Fibroblast of lung (primary cell): ENCODE measurements around the gene CD300LF. TPM values are rescaled to one million over a fixed set of nuclear protein-coding genes. Genes with fewer than 3 reads are reported as not detected.

Experiments used
- DNase-seq, 2 donors: peaks; one replicate each; pipeline versions ENCODE4 v3.0.0 to v3.0.0-alpha.2; 2010; ENCODE audit warnings: low read depth in 2 of 2
- H2AFZ ChIP-seq: 2 replicates; pipeline ENCODE4 v1.5.1; 2012; ENCODE audit warnings: low read length, control low read depth, inconsistent platforms
- H3K27ac ChIP-seq: 2 replicates; pipeline ENCODE4 v1.5.1; 2011; ENCODE audit warnings: low read length, control low read depth; ENCODE audit not compliant: insufficient read depth
- H3K27me3 ChIP-seq: 2 replicates; pipeline ENCODE4 v1.5.1; 2011; ENCODE audit warnings: mild to moderate bottlenecking, low read length; ENCODE audit not compliant: control insufficient read depth, insufficient read depth
- H3K36me3 ChIP-seq: 2 replicates; pipeline ENCODE4 v1.5.1; 2011; ENCODE audit warnings: low read length; ENCODE audit not compliant: control insufficient read depth, insufficient read depth
- H3K4me1 ChIP-seq: 2 replicates; pipeline ENCODE4 v1.5.1; 2011; ENCODE audit warnings: low read length; ENCODE audit not compliant: control insufficient read depth, insufficient read depth; ENCODE audit errors: extremely low read depth
- H3K4me2 ChIP-seq: 2 replicates; pipeline ENCODE4 v1.5.1; 2011; ENCODE audit warnings: low read length, control low read depth; ENCODE audit not compliant: insufficient read depth; ENCODE audit errors: extremely low read depth
- H3K4me3 ChIP-seq, 4 experiments: fragments of 200-600 bp in 1 of 4; sonication (generic) in 1 of 4; replicated peaks in 1 of 4; 2 replicates each; pipeline ENCODE4 v1.5.1; 2011 to 2016; ENCODE audit warnings: low read length in 4 of 4, low read depth in 3 of 4, mild to moderate bottlenecking in 3 of 4, control low read depth in 2 of 4, inconsistent platforms in 1 of 4, mixed read lengths in 1 of 4; ENCODE audit not compliant: insufficient read depth in 1 of 4; ENCODE audit errors: control extremely low read depth in 1 of 4
- H3K79me2 ChIP-seq: 2 replicates; pipeline ENCODE4 v1.5.1; 2012; ENCODE audit warnings: mild to moderate bottlenecking, low read length, inconsistent platforms; ENCODE audit not compliant: control insufficient read depth, insufficient read depth
- H3K9ac ChIP-seq: 2 replicates; pipeline ENCODE4 v1.5.1; 2011; ENCODE audit warnings: mild to moderate bottlenecking, low read length, control low read depth; ENCODE audit not compliant: insufficient read depth
- H3K9me3 ChIP-seq: 2 replicates; pipeline ENCODE4 v1.5.1; 2012; ENCODE audit warnings: low read depth, low read length; ENCODE audit not compliant: control insufficient read depth, insufficient read depth
- H4K20me1 ChIP-seq: 2 replicates; pipeline ENCODE4 v1.5.1; 2011; ENCODE audit warnings: low read length; ENCODE audit not compliant: control insufficient read depth, insufficient read depth; ENCODE audit errors: extremely low read depth
- EZH2 ChIP-seq: IDR thresholded peaks from 2 replicates; pipeline ENCODE4 v1.5.1; 2012; ENCODE audit warnings: low read length, control low read depth, mild to moderate bottlenecking; ENCODE audit errors: missing control alignments
- polyA plus RNA-seq, 2 donors: library from polyadenylated mRNA; depleted of rRNA in 1 of 2; stranded (reverse) in 1 of 2; unstranded in 1 of 2; fragments of >200 nt; gene quantifications; 2 replicates each; pipeline ENCODE4 v1.2.1, GENCODE V29; 2011 to 2012; ENCODE audit warnings: missing spikeins in 1 of 2
- total RNA-seq: library from RNA; depleted of rRNA; stranded (reverse); fragments of >200 nt; gene quantifications from 2 replicates; pipeline ENCODE4 v1.2.1, GENCODE V29; 2014
- TF ChIP-seq, protein P1 (sequence below), 2 donors: IDR thresholded peaks in 1 of 2; conservative IDR thresholded peaks in 1 of 2; 1 replicate in 1 of 2; 2 replicates in 1 of 2; pipeline ENCODE4 v1.5.1; 2011 to 2012; ENCODE audit warnings: low read length in 2 of 2, control low read depth in 1 of 2, inconsistent platforms in 1 of 2, low read depth in 1 of 2, mild to moderate bottlenecking in 1 of 2

CD300LF gene
- total and polyA plus RNA-seq, 2 donors (not counting 1 experiment from before 2014, with no cell fraction given): not detected

DNA sequence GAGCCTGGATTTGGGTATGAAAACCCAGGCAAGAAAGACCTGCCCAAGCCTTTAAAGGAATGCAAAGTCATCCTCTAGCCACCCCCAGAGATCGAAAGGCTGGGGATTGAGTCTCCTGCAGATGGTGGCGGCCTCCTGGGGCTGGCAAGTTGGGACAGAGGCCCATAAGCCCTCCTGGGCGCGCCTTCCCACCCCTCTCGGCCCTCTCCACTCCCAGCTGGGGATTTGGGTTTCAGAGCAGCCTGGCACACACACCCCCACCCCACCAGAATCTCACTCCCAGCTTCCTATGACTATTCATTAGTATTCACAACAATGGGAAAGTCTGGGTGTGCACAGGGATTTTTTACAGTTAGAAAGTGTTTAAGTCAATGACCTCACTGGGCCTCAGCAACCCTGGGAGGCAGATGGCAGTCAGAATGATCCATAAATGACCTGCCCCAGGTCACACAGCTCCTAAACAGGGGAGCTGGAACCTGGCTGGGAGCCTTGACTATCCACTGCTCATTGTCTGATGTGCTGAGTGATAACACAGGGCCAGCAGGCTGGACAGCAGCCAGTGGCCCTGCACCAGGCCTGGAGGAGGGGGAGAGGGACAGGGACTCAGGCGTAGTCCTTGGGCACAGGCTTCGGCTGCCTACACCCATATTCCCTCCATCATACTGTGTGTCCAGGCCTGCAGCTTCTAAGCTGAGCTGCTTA lies 47.8 kb upstream of the CD300LF start:
- no peak overlapping the region for H3K4me3 ChIP-seq
- no peak overlapping the region for H2AFZ ChIP-seq
- no peaks in the 10 kb centered on the region for H3K79me2 ChIP-seq
- no peak overlapping the region for H3K27ac ChIP-seq
- no peaks in the 10 kb centered on the region for H4K20me1 ChIP-seq
- no peak for DNase-seq
- TF ChIP-seq EZH2: no peak
- TF ChIP-seq, protein P1, sequence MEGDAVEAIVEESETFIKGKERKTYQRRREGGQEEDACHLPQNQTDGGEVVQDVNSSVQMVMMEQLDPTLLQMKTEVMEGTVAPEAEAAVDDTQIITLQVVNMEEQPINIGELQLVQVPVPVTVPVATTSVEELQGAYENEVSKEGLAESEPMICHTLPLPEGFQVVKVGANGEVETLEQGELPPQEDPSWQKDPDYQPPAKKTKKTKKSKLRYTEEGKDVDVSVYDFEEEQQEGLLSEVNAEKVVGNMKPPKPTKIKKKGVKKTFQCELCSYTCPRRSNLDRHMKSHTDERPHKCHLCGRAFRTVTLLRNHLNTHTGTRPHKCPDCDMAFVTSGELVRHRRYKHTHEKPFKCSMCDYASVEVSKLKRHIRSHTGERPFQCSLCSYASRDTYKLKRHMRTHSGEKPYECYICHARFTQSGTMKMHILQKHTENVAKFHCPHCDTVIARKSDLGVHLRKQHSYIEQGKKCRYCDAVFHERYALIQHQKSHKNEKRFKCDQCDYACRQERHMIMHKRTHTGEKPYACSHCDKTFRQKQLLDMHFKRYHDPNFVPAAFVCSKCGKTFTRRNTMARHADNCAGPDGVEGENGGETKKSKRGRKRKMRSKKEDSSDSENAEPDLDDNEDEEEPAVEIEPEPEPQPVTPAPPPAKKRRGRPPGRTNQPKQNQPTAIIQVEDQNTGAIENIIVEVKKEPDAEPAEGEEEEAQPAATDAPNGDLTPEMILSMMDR (conservative IDR thresholded peaks at IDR 0.05 in 1 of 2, IDR thresholded peaks at IDR 0.05 in 1 of 2; ENCODE audit: low read depth in 1 of 2, low read length in 2 of 2): no peak
- H3K4me2 ChIP-seq: no peak overlapping the region
- H3K4me1 ChIP-seq: peaks cover 13% of the 10 kb centered on the region
- no peak overlapping the region for H3K9ac ChIP-seq
- no peaks in the 10 kb centered on the region for H3K9me3 ChIP-seq
- H3K27me3 ChIP-seq: no peaks in the 10 kb centered on the region
- H3K36me3 ChIP-seq: no peaks in the 10 kb centered on the region

DNA sequence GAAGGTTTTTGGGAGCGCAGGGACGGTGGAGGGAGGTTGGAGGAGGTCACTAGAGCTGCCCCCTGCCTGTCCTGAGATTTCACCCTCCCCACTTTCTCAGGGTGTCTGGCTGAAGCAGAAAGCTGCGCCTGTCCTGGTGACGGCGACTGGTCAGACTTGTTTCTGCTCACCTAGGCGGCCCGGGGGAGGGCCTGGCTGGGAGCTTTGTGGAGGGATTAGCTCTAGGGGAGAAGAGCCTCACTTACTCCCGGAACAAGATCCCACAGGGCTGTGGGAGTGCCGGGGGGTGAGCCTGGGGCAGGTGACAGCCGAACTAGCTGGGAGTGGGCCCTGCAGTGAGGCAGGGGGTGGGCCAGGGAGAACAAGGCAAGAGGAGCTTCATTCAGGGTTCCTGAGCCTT lies 47.2 kb upstream of the CD300LF start:
- H3K9ac ChIP-seq: no peak overlapping the region
- no peak overlapping the region for H3K4me3 ChIP-seq
- H4K20me1 ChIP-seq: no peaks in the 10 kb centered on the region
- DNase-seq: no peak
- H3K27ac ChIP-seq: no peak overlapping the region
- no peak overlapping the region for H2AFZ ChIP-seq
- TF ChIP-seq, protein P1 (conservative IDR thresholded peaks at IDR 0.05 in 1 of 2, IDR thresholded peaks at IDR 0.05 in 1 of 2; ENCODE audit: low read depth in 1 of 2, low read length in 2 of 2): no peak
- no peak for TF ChIP-seq EZH2
- H3K9me3 ChIP-seq: no peaks in the 10 kb centered on the region
- H3K27me3 ChIP-seq: no peaks in the 10 kb centered on the region
- H3K79me2 ChIP-seq: no peaks in the 10 kb centered on the region
- H3K4me1 ChIP-seq: peaks cover 13% of the 10 kb centered on the region
- H3K36me3 ChIP-seq: no peaks in the 10 kb centered on the region
- H3K4me2 ChIP-seq: no peak overlapping the region

DNA sequence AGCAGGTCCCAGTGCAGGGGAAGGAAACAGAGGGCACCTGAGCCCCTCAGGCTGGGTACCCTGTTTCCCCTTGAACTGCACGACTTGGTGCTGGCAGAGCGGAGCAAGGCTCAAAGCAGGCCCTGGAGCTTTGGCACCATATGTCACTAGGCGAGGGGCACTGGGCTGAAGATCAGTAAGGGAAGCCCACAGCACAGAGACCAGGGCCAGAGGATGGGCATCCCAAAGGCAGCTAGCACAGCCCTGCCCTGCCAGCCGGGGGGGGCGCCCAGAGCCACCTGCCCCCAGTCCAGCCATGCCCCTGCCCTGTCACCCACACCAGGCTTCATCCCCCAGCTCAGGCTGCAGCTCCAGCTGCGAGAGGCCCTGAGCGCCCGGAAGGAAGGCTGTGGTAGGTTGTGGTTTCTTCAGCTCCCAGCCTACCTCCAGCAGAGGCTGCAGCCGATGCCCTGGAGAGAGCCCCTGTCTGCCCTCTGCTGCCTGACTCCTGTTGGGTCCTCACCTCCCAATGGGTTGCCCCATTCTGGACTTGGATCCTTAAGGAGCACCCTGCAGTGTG lies 46.6 kb upstream of the CD300LF start:
- no peak for DNase-seq
- Histone ChIP-seq H3K79me2 (no peaks in the 10 kb centered on the region), H3K4me2 (no peak overlapping the region), H3K27ac (no peak overlapping the region), H3K9ac (no peak overlapping the region), H2AFZ (no peak overlapping the region), H3K27me3 (no peaks in the 10 kb centered on the region), H4K20me1 (no peaks in the 10 kb centered on the region), H3K4me3 (no peak overlapping the region), H3K9me3 (no peaks in the 10 kb centered on the region), H3K4me1 (peaks cover 13% of the 10 kb centered on the region), H3K36me3 (no peaks in the 10 kb centered on the region)
- TF ChIP-seq, protein P1 (conservative IDR thresholded peaks at IDR 0.05 in 1 of 2, IDR thresholded peaks at IDR 0.05 in 1 of 2; ENCODE audit: low read depth in 1 of 2, low read length in 2 of 2): no peak
- no peak for TF ChIP-seq EZH2
